Skin of body (tissue), 2 donors: ENCODE measurements around the gene PRELID1. TPM values are rescaled to one million over a fixed set of nuclear protein-coding genes. Genes with fewer than 3 reads are reported as not detected.

Source experiments
- DNase-seq: peaks from one replicate; lab custom pipeline; 2025; lab: John Stamatoyannopoulos, UW
- total RNA-seq: library from RNA; depleted of rRNA; stranded (reverse); fragments of >200 nt; gene quantifications from one replicate; pipeline ENCODE4 v1.2.3, GENCODE V29; 2014

The PRELID1 gene
- total RNA-seq, 1 donor from 2014 or later = 42.8 TPM

DNA sequence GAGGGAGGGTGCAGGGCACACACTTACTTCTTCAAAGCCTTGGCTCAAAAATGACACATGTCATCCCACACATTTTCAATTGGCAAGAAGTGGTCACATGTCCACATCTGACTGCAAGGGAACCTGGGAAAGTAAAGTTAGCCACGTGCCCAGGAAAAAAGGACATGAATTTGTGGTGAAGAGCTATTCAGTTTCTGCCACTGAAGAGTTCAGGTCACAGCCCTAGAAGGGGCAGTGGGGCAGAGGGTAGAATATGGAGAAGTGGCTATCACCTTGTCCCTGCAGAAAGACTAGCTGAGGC, 52.2 kb downstream of the PRELID1 start:
- no peak for DNase-seq

Other genes starting within 250 kb of the PRELID1 start
- gene FGFR4, start 216.9 kb upstream of the PRELID1 start, total RNA-seq = 6.4 TPM
- gene NSD1, start 170.0 kb upstream of the PRELID1 start, total RNA-seq = 56.9 TPM
- 19.6 TPM for gene RAB24, start 80 bp upstream of the PRELID1 start, total RNA-seq
- gene MXD3, start 8.1 kb downstream of the PRELID1 start, total RNA-seq = 9.7 TPM
- 99.0 TPM for gene LMAN2, start 47.9 kb downstream of the PRELID1 start, total RNA-seq
- 13.7 TPM for gene RGS14, start 54.1 kb downstream of the PRELID1 start, total RNA-seq
- not detected for gene SLC34A1, start 80.6 kb downstream of the PRELID1 start, total RNA-seq
- gene PFN3, start 96.9 kb downstream of the PRELID1 start, total RNA-seq = not detected
- gene F12, start 105.8 kb downstream of the PRELID1 start, total RNA-seq = 1.3 TPM
- gene GRK6, start 122.9 kb downstream of the PRELID1 start, total RNA-seq = 23.8 TPM
- 1.1 TPM for gene PRR7, start 143.0 kb downstream of the PRELID1 start, total RNA-seq
- gene DBN1, start 169.8 kb downstream of the PRELID1 start, total RNA-seq = 41.1 TPM
- 30.7 TPM for gene PDLIM7, start 193.8 kb downstream of the PRELID1 start, total RNA-seq
- gene DOK3, start 206.0 kb downstream of the PRELID1 start, total RNA-seq = 3.8 TPM
- gene DDX41, start 213.2 kb downstream of the PRELID1 start, total RNA-seq = 55.4 TPM